HCT116 (cell line): ENCODE measurements around the gene ROBO1. TPM values are rescaled to one million over a fixed set of nuclear protein-coding genes. Genes with fewer than 3 reads are reported as not detected.
"Not testable (repeated sequence)": the region's sequence is repeated elsewhere in the genome, so short reads cannot be mapped to it uniquely, and the experiment has no call there.

ENCODE experiments used
- ATAC-seq: fragments of 200-7000 bp; cut with Tn5 transposase; 2 replicates; pipeline ENCODE4 v1.9.1; 2020; ENCODE audit warnings: mild to moderate bottlenecking, moderate library complexity
- BruUV-seq: library from RNA; stranded (reverse); fragments of 400-500 nt; replicated peaks from 2 replicates; lab custom pipeline; 2021; lab: Mats Ljungman, UMichigan
- CTCF ChIA-PET: fragments of 300-600 bp; sonication (Branson Sonifier 250); formaldehyde crosslinking; loops from one replicate; lab custom pipeline; 2021; ENCODE audit warnings: antibody characterized with exemption; lab: Charles Lee
- POLR2A ChIA-PET: fragments of 300-600, 350-600 bp; sonication (Branson Sonifier 250); formaldehyde crosslinking; loops from one replicate; lab custom pipeline; 2021; ENCODE audit warnings: antibody characterized with exemption; lab: Charles Lee
- RAD21 ChIA-PET, 2 experiments: fragments of 300-600 bp; sonication (Branson Sonifier 250); formaldehyde crosslinking; loops; one replicate each; lab custom pipeline; 2023; ENCODE audit warnings: low total read pairs in 2 of 2; ENCODE audit not compliant: uncharacterized antibody in 2 of 2, unreplicated experiment in 2 of 2, low non-redundant PET in 1 of 2; lab: Charles Lee
- DNase-seq: peaks from one replicate; pipeline ENCODE4 v3.0.0-alpha.2; 2010; ENCODE audit warnings: low read depth, low spot score
- H2AFZ ChIP-seq: fragments of 200-600 bp; shearing (Covaris generic), sonication (generic); 2 replicates; pipeline ENCODE4 v1.6.1; 2017; ENCODE audit warnings: low read depth, mixed run types, mixed read lengths, antibody characterized with exemption, low read length; ENCODE audit not compliant: poor library complexity, severe bottlenecking
- H3K27ac ChIP-seq: 2 replicates; pipeline ENCODE4 v1.5.1; 2012; ENCODE audit warnings: low read depth, low read length
- H3K27me3 ChIP-seq: fragments of 200-600 bp; sonication (generic); 2 replicates; pipeline ENCODE4 v1.6.1; 2016; ENCODE audit warnings: mixed run types, low read length, mixed read lengths; ENCODE audit not compliant: insufficient read depth
- H3K36me3 ChIP-seq, 2 experiments: fragments of 200-500 bp in 1 of 2; fragments of 200-600 bp in 1 of 2; sonication (Bioruptor generic) in 1 of 2; sonication (generic) in 1 of 2; 2 replicates each; pipeline versions ENCODE4 v1.5.1 to v1.6.1; 2014 to 2016; ENCODE audit warnings: low read length in 2 of 2, inconsistent platforms in 1 of 2, mixed read lengths in 1 of 2, mixed run types in 1 of 2; ENCODE audit not compliant: insufficient read depth in 2 of 2, control insufficient read depth in 1 of 2
- H3K4me1 ChIP-seq, 2 experiments: fragments of 200-600 bp in 1 of 2; sonication (generic) in 1 of 2; 2 replicates each; pipeline versions ENCODE4 v1.5.1 to v1.6.1; 2012 to 2017; ENCODE audit warnings: low read length in 2 of 2, inconsistent platforms in 1 of 2, mild to moderate bottlenecking in 1 of 2, mixed read lengths in 1 of 2, mixed run types in 1 of 2, moderate library complexity in 1 of 2; ENCODE audit not compliant: insufficient read depth in 2 of 2, control insufficient read depth in 1 of 2
- H3K4me2 ChIP-seq: fragments of 200-600 bp; sonication (generic); 2 replicates; pipeline ENCODE4 v1.6.1; 2017; ENCODE audit warnings: mixed run types, low read length, mixed read lengths
- H3K4me3 ChIP-seq, 2 experiments: fragments of 200-600 bp in 1 of 2; sonication (generic) in 1 of 2; replicated peaks in 1 of 2; 2 replicates each; pipeline ENCODE4 v1.5.1; 2011 to 2016; ENCODE audit warnings: low read length in 2 of 2, control low read depth in 1 of 2, low read depth in 1 of 2, mild to moderate bottlenecking in 1 of 2, mixed read lengths in 1 of 2, mixed run types in 1 of 2
- H3K79me2 ChIP-seq: fragments of 200-600 bp; sonication (generic); 2 replicates; pipeline ENCODE4 v1.6.1; 2017; ENCODE audit warnings: mild to moderate bottlenecking, mixed run types, low read length, moderate library complexity, mixed read lengths; ENCODE audit not compliant: insufficient read depth
- H3K9ac ChIP-seq: fragments of 200-600 bp; sonication (generic); 2 replicates; pipeline ENCODE4 v1.6.1; 2016; ENCODE audit warnings: low read length, mixed read lengths
- H3K9me2 ChIP-seq: fragments of 200-600 bp; sonication (generic), shearing (Covaris generic); 2 replicates; pipeline ENCODE4 v1.6.1; 2017; ENCODE audit warnings: mixed run types, mild to moderate bottlenecking, moderate library complexity; ENCODE audit not compliant: insufficient read depth
- H3K9me3 ChIP-seq, 2 experiments: fragments of 200-500 bp in 1 of 2; fragments of 200-600 bp in 1 of 2; sonication (Bioruptor generic) in 1 of 2; sonication (generic) in 1 of 2; 2 replicates each; pipeline ENCODE4 v1.6.1; 2014 to 2017; ENCODE audit warnings: low read length in 2 of 2, mixed read lengths in 2 of 2, inconsistent platforms in 1 of 2, low read depth in 1 of 2, mild to moderate bottlenecking in 1 of 2, mixed run types in 1 of 2, moderate library complexity in 1 of 2; ENCODE audit not compliant: control insufficient read depth in 1 of 2, insufficient read depth in 1 of 2
- H4K20me1 ChIP-seq: fragments of 200-600 bp; sonication (generic), shearing (Covaris generic); 2 replicates; pipeline ENCODE4 v1.6.1; 2017; ENCODE audit warnings: mixed run types, mild to moderate bottlenecking, moderate library complexity; ENCODE audit not compliant: insufficient read depth
- CBX3 ChIP-seq: IDR thresholded peaks from 2 replicates; pipeline ENCODE4 v1.6.1; 2012; ENCODE audit warnings: low read depth
- CEBPB ChIP-seq: IDR thresholded peaks from 2 replicates; pipeline ENCODE4 v1.6.1; 2012; ENCODE audit warnings: low read depth
- FOSL1 ChIP-seq: IDR thresholded peaks from 2 replicates; pipeline ENCODE4 v1.6.1; 2012; ENCODE audit warnings: low read depth
- POLR2A ChIP-seq: IDR thresholded peaks from 2 replicates; pipeline ENCODE4 v1.7.0; 2011; ENCODE audit warnings: borderline replicate concordance; ENCODE audit not compliant: insufficient read depth, insufficient read length; ENCODE audit errors: extremely low read depth
- RAD21 ChIP-seq: IDR thresholded peaks from 2 replicates; pipeline ENCODE4 v1.6.1; 2012; ENCODE audit warnings: low read depth, mild to moderate bottlenecking
- SIN3A ChIP-seq: IDR thresholded peaks from 2 replicates; pipeline ENCODE4 v1.6.1; 2012; ENCODE audit warnings: low read depth
- SRF ChIP-seq: IDR thresholded peaks from 2 replicates; pipeline ENCODE4 v1.6.1; 2012; ENCODE audit warnings: low read depth
- intact Hi-C: fragments of 100-400 bp; cut with micrococcal nuclease; formaldehyde crosslinking; loops from 2 replicates; pipeline ENCODE4 v1.10.0; 2022
- total RNA-seq: library from RNA; stranded (reverse); gene quantifications from one replicate; pipeline ENCODE4 v1.2.1, GENCODE V29; 2021; ENCODE audit not compliant: unreplicated experiment
- TF ChIP-seq, protein P1 (sequence below): IDR thresholded peaks from 2 replicates; pipeline ENCODE4 v1.6.1; 2012
- TF ChIP-seq, protein P2 (sequence below): IDR thresholded peaks from 2 replicates; pipeline ENCODE4 v1.6.1; 2011; ENCODE audit warnings: mild to moderate bottlenecking, low read length, moderate library complexity; ENCODE audit not compliant: insufficient replicate concordance; ENCODE audit errors: extremely low read depth
- TF ChIP-seq, protein P3 (sequence below): IDR thresholded peaks from 2 replicates; pipeline ENCODE4 v1.6.1; 2012; ENCODE audit warnings: low read depth
- TF ChIP-seq, protein P4 (sequence below), 3 experiments: fragments of 200-600 bp in 1 of 3; sonication (generic) in 1 of 3; IDR thresholded peaks in 2 of 3; conservative IDR thresholded peaks in 1 of 3; 2 replicates each; pipeline ENCODE4 v1.5.1; 2012 to 2017; ENCODE audit warnings: low read depth in 2 of 3, low read length in 2 of 3, antibody characterized with exemption in 1 of 3, borderline replicate concordance in 1 of 3, control low read depth in 1 of 3, mild to moderate bottlenecking in 1 of 3, mixed read lengths in 1 of 3, mixed run types in 1 of 3, moderate library complexity in 1 of 3; ENCODE audit not compliant: insufficient read depth in 1 of 3

Gene ROBO1
- total RNA-seq, 1 experiment from 2014 or later: 0.27 TPM

DNA sequence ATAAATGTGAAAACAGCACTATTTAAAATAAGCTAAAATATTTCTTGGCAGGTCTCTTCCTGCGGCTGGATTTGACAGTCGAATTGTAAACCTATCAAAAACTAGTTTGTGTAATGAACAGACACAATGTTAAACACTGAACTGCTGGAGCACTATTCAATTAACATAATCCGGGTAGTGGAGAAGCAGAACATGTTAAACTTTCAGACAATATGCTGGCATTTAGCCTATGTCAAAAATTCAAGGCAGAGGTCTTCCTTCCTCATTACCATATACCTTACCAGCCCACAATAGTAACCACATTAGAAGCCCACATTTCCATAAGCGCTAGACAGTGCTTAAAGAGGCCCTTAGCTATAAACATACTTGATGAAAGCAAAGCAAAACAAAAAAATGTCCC lies 1042.9 kb downstream of the ROBO1 start:
- ATAC-seq: no peak
- POLR2A ChIA-PET: no interaction called here
- Histone ChIP-seq H3K27me3 (no peaks in the 10 kb centered on the region), H2AFZ (no peak overlapping the region), H3K9me3 (peaks cover 11% of the 10 kb centered on the region in 2 experiments; a peak in 3 of 4 replicates)
- intact Hi-C loops: no loop called here
- no TSS peak for BruUV-seq
- CTCF ChIA-PET: no interaction called here
- TF ChIP-seq RAD21 (no peak), SIN3A (no peak), CBX3 (no peak), FOSL1 (no peak), SRF (no peak), POLR2A (no peak), CEBPB (no peak)
- TF ChIP-seq, protein P1, sequence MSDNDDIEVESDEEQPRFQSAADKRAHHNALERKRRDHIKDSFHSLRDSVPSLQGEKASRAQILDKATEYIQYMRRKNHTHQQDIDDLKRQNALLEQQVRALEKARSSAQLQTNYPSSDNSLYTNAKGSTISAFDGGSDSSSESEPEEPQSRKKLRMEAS: no peak
- TF ChIP-seq, protein P2, sequence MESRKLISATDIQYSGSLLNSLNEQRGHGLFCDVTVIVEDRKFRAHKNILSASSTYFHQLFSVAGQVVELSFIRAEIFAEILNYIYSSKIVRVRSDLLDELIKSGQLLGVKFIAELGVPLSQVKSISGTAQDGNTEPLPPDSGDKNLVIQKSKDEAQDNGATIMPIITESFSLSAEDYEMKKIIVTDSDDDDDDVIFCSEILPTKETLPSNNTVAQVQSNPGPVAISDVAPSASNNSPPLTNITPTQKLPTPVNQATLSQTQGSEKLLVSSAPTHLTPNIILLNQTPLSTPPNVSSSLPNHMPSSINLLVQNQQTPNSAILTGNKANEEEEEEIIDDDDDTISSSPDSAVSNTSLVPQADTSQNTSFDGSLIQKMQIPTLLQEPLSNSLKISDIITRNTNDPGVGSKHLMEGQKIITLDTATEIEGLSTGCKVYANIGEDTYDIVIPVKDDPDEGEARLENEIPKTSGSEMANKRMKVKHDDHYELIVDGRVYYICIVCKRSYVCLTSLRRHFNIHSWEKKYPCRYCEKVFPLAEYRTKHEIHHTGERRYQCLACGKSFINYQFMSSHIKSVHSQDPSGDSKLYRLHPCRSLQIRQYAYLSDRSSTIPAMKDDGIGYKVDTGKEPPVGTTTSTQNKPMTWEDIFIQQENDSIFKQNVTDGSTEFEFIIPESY: no peak
- TF ChIP-seq, protein P3, sequence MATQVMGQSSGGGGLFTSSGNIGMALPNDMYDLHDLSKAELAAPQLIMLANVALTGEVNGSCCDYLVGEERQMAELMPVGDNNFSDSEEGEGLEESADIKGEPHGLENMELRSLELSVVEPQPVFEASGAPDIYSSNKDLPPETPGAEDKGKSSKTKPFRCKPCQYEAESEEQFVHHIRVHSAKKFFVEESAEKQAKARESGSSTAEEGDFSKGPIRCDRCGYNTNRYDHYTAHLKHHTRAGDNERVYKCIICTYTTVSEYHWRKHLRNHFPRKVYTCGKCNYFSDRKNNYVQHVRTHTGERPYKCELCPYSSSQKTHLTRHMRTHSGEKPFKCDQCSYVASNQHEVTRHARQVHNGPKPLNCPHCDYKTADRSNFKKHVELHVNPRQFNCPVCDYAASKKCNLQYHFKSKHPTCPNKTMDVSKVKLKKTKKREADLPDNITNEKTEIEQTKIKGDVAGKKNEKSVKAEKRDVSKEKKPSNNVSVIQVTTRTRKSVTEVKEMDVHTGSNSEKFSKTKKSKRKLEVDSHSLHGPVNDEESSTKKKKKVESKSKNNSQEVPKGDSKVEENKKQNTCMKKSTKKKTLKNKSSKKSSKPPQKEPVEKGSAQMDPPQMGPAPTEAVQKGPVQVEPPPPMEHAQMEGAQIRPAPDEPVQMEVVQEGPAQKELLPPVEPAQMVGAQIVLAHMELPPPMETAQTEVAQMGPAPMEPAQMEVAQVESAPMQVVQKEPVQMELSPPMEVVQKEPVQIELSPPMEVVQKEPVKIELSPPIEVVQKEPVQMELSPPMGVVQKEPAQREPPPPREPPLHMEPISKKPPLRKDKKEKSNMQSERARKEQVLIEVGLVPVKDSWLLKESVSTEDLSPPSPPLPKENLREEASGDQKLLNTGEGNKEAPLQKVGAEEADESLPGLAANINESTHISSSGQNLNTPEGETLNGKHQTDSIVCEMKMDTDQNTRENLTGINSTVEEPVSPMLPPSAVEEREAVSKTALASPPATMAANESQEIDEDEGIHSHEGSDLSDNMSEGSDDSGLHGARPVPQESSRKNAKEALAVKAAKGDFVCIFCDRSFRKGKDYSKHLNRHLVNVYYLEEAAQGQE: no peak
- TF ChIP-seq, protein P4, sequence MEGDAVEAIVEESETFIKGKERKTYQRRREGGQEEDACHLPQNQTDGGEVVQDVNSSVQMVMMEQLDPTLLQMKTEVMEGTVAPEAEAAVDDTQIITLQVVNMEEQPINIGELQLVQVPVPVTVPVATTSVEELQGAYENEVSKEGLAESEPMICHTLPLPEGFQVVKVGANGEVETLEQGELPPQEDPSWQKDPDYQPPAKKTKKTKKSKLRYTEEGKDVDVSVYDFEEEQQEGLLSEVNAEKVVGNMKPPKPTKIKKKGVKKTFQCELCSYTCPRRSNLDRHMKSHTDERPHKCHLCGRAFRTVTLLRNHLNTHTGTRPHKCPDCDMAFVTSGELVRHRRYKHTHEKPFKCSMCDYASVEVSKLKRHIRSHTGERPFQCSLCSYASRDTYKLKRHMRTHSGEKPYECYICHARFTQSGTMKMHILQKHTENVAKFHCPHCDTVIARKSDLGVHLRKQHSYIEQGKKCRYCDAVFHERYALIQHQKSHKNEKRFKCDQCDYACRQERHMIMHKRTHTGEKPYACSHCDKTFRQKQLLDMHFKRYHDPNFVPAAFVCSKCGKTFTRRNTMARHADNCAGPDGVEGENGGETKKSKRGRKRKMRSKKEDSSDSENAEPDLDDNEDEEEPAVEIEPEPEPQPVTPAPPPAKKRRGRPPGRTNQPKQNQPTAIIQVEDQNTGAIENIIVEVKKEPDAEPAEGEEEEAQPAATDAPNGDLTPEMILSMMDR (IDR thresholded peaks at IDR 0.05 in 2 of 3, conservative IDR thresholded peaks at IDR 0.05 in 1 of 3; ENCODE audit: borderline replicate concordance in 1 of 3, insufficient read depth in 1 of 3, low read depth in 2 of 3, low read length in 2 of 3): no peak
- TF ChIP-seq, all 23 proteins: peak for 0
- no peak overlapping the region for H3K4me2 ChIP-seq
- RAD21 ChIA-PET: no interaction called here
- no peaks in the 10 kb centered on the region for H3K79me2 ChIP-seq
- no peaks in the 10 kb centered on the region for H4K20me1 ChIP-seq
- H3K4me1 ChIP-seq: no peaks in the 10 kb centered on the region
- no peak overlapping the region for H3K4me3 ChIP-seq
- no peak for DNase-seq
- no peaks in the 10 kb centered on the region for H3K9me2 ChIP-seq
- H3K36me3 ChIP-seq: no peaks in the 10 kb centered on the region
- no peak overlapping the region for H3K9ac ChIP-seq
- no peak overlapping the region for H3K27ac ChIP-seq

- intact Hi-C loops: not testable (repeated sequence)
Measured at GRCh38 chr3:78724364-78724763, 1043.4 kb downstream of the ROBO1 start.

More at GRCh38 chr3:78724364-78724763, 1043.4 kb downstream of the ROBO1 start:
- H3K9me2 ChIP-seq, H4K20me1 ChIP-seq, RAD21 ChIA-PET, BruUV-seq, ATAC-seq, H3K9ac ChIP-seq, H3K4me2 ChIP-seq, H3K4me3 ChIP-seq, H3K79me2 ChIP-seq, H3K27me3 ChIP-seq, H3K27ac ChIP-seq, DNase-seq, H3K36me3 ChIP-seq, POLR2A ChIA-PET, H3K4me1 ChIP-seq, H2AFZ ChIP-seq, CTCF ChIA-PET: not testable (repeated sequence)
- peaks cover 8 to 11% of the 10 kb centered on the region in 2 experiments; a peak in 3 of 4 replicates for H3K9me3 ChIP-seq
